Measurements from ENCODE around the gene ZNF385B.

ZNF385B gene

DNA sequence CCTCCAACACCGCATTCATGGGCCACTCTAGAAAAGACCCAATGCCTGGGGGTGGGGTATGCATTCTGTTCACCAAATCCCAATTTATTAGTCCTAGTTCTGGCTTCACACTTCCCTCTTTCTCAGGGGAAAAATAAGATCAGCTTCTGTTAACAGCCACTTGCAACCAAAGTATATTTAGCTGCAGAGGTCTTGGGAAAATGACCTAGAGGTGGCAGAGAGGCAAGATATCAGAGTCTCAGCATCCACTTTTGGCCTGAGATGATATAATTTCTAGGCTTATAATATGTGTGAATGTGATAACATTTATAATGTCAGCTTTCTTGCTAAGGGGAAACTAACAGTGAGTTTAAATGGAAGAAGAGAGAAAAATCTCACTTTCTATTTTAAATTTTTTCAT is 89.1 kb downstream of the ZNF385B start:
- DNase-seq (ENCODE audit: low read depth): no peak

DNA sequence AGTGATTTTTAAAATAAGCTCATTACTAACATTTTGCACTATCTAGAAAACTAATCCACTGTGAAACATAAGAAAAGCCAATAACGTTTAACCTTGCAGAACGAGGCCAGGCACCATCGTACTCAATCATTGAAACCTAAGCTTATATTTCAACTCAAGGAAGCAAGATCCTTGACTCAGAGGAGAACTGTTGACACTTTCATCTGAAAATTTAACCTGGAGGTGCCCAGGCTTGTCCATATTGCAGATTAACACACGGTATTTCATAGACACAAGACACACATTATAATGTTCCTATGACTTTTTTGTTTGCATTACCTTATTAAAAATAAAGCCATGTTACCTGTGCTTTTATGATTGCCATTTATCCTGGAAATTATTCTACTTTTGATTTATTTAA is 89.6 kb downstream of the ZNF385B start:
- H3K4me3 ChIP-seq (ENCODE audit: low read depth, low read length): no peak overlapping the region
- no peak for TF ChIP-seq MYC (IDR thresholded peaks at IDR 0.05; ENCODE audit: low read depth, low read length)
- TF ChIP-seq, protein P1, sequence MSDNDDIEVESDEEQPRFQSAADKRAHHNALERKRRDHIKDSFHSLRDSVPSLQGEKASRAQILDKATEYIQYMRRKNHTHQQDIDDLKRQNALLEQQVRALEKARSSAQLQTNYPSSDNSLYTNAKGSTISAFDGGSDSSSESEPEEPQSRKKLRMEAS (IDR thresholded peaks at IDR 0.05; ENCODE audit: low read depth, low read length): no peak

More for the DNA sequence above, 89.1 kb downstream of the ZNF385B start:
- TF ChIP-seq, protein P2, sequence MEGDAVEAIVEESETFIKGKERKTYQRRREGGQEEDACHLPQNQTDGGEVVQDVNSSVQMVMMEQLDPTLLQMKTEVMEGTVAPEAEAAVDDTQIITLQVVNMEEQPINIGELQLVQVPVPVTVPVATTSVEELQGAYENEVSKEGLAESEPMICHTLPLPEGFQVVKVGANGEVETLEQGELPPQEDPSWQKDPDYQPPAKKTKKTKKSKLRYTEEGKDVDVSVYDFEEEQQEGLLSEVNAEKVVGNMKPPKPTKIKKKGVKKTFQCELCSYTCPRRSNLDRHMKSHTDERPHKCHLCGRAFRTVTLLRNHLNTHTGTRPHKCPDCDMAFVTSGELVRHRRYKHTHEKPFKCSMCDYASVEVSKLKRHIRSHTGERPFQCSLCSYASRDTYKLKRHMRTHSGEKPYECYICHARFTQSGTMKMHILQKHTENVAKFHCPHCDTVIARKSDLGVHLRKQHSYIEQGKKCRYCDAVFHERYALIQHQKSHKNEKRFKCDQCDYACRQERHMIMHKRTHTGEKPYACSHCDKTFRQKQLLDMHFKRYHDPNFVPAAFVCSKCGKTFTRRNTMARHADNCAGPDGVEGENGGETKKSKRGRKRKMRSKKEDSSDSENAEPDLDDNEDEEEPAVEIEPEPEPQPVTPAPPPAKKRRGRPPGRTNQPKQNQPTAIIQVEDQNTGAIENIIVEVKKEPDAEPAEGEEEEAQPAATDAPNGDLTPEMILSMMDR (IDR thresholded peaks at IDR 0.05; ENCODE audit: low read depth, low read length): no peak
- TF ChIP-seq MYC (IDR thresholded peaks at IDR 0.05; ENCODE audit: low read depth, low read length) (no peak), POLR2A (IDR thresholded peaks at IDR 0.05; ENCODE audit: extremely low read depth, insufficient read length) (no peak)
- TF ChIP-seq, protein P1 (IDR thresholded peaks at IDR 0.05; ENCODE audit: low read depth, low read length): no peak
- no peak overlapping the region for H3K4me3 ChIP-seq (ENCODE audit: low read depth, low read length)

DNA sequence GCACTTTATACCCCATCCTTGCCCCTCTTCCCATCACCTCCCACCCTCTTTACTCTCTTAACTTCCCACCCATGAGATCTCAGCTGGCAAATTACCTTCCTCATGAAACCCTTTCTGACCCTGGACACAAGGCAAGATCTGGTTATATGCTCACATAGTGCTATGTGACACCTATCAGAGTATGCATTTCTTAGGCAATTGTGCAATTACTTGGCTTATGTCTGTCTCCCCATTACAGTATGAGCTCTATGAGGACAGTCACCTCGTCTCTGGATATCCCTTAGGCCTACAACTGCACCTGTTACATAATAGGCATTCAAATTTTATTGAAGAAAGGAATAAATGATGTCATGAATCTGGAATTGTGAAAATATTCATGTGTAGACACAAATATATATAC is 91.4 kb downstream of the ZNF385B start:
- DNase-seq (ENCODE audit: low read depth): no peak
- no peak overlapping the region for H3K4me3 ChIP-seq (ENCODE audit: low read depth, low read length)
- TF ChIP-seq, protein P1 (IDR thresholded peaks at IDR 0.05; ENCODE audit: low read depth, low read length): no peak
- TF ChIP-seq MYC (IDR thresholded peaks at IDR 0.05; ENCODE audit: low read depth, low read length) (no peak), POLR2A (IDR thresholded peaks at IDR 0.05; ENCODE audit: extremely low read depth, insufficient read length) (no peak)
- TF ChIP-seq, protein P2 (IDR thresholded peaks at IDR 0.05; ENCODE audit: low read depth, low read length): no peak

More for the DNA sequence above, 89.6 kb downstream of the ZNF385B start:
- DNase-seq (ENCODE audit: low read depth): no peak

DNA sequence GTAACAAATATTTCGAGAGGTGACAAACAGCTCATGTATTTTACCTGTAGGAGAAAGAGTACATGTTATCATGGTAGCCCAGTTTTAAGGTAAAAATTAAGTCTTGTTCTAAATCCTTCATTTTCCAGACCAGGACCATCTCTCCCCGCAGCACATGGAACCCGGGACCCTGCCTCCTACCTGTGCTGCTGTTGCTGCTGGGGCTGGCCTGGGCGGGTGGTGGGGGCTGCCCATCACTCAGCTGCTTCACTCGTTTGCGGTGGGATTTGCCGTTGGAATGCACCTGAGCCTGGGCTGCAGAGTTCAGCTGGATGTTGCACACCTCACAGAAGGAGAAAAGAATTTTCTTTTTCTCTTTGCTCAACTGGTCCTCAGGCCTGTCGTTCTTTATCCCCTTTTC is 92.1 kb downstream of the ZNF385B start:
- DNase-seq (ENCODE audit: low read depth): no peak
- no peak overlapping the region for H3K4me3 ChIP-seq (ENCODE audit: low read depth, low read length)
- no peak for TF ChIP-seq MYC (IDR thresholded peaks at IDR 0.05; ENCODE audit: low read depth, low read length)
- TF ChIP-seq, protein P1 (IDR thresholded peaks at IDR 0.05; ENCODE audit: low read depth, low read length): no peak
- TF ChIP-seq, protein P2 (IDR thresholded peaks at IDR 0.05; ENCODE audit: low read depth, low read length): no peak
- TF ChIP-seq POLR2A (IDR thresholded peaks at IDR 0.05; ENCODE audit: extremely low read depth, insufficient read length): no peak

DNA sequence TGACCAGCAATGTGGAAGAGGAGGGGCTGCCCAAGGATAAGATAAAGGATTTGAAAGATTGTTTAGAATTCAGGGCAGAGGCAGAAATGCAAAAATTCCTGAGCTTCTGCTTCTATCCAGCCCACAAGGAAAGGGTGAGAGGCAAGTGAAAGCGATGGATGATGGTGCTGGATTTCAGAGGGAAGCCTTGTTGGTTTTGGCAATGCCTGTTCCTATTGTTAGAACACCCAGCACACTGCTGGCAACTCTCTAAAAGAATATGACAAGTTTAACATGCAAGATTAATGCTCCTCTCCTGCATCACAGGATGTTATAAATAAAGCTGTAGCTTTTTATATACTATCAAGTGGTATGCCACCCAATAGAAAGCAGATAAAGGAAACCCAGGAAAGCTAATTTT is 92.6 kb downstream of the ZNF385B start:
- no peak overlapping the region for H3K4me3 ChIP-seq (ENCODE audit: low read depth, low read length)
- DNase-seq (ENCODE audit: low read depth): no peak
- TF ChIP-seq, protein P2 (IDR thresholded peaks at IDR 0.05; ENCODE audit: low read depth, low read length): no peak
- TF ChIP-seq MYC (IDR thresholded peaks at IDR 0.05; ENCODE audit: low read depth, low read length): no peak
- TF ChIP-seq, protein P1 (IDR thresholded peaks at IDR 0.05; ENCODE audit: low read depth, low read length): no peak
- no peak for TF ChIP-seq POLR2A (IDR thresholded peaks at IDR 0.05; ENCODE audit: extremely low read depth, insufficient read length)

DNA sequence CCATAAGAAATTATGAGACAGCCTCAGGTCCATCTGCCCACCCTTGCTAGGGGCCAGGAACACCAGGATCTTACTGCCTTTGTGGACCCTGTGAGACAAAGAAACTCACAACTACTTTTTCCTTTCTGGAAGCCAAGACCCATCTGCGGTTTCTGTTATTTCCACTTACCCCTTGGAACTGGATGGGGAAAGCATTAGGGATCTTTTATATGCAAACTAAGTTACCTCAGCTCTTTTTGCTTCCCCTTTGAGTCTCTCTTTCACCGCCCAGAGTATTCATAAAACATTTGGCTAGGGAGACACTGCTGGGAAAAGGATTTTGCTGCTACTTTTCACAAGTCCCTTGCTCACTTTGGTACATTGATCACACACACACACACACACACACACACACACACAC is 95.7 kb downstream of the ZNF385B start:
- no peak for TF ChIP-seq MYC (IDR thresholded peaks at IDR 0.05; ENCODE audit: low read depth, low read length)
- TF ChIP-seq POLR2A (IDR thresholded peaks at IDR 0.05; ENCODE audit: extremely low read depth, insufficient read length): no peak
- TF ChIP-seq, protein P1 (IDR thresholded peaks at IDR 0.05; ENCODE audit: low read depth, low read length): no peak
- TF ChIP-seq, protein P2 (IDR thresholded peaks at IDR 0.05; ENCODE audit: low read depth, low read length): no peak
- H3K4me3 ChIP-seq (ENCODE audit: low read depth, low read length): no peak overlapping the region
- no peak for DNase-seq (ENCODE audit: low read depth)

All from NB4 (cell line).